ENCODE measurements around the gene DAB2IP. TPM values are rescaled to one million over a fixed set of nuclear protein-coding genes. Genes with fewer than 3 reads are reported as not detected.

Gene DAB2IP
- total and polyA plus RNA-seq, 2 donors from 2014 or later: 33.8 to 105 TPM

- TF ChIP-seq CTCF (IDR thresholded peaks at IDR 0.05; ENCODE audit: borderline replicate concordance, extremely low read depth, insufficient read depth): no peak
- intact Hi-C loops (cut with DNase I): no loop called here
- H3K27me3 ChIP-seq (ENCODE audit: control insufficient read depth, insufficient read depth, low read length): no peaks in the 10 kb centered on the region
- DNase-seq (no peak), FAIRE-seq (no peak)
- H3K9ac ChIP-seq (ENCODE audit: low read length in 3 of 3): no peak overlapping the region
- no peaks in the 10 kb centered on the region for H3K36me3 ChIP-seq (ENCODE audit: control insufficient read depth in 2 of 3, insufficient read depth in 3 of 3, low read length in 3 of 3)
- no peak overlapping the region for H3K4me3 ChIP-seq (ENCODE audit: low read length in 3 of 3)
- H3K4me1 ChIP-seq (ENCODE audit: control insufficient read depth in 2 of 3, insufficient read depth in 2 of 3, low read depth in 1 of 3, low read length in 3 of 3): peaks cover 0 to 9% (median 0%) of the 10 kb centered on the region in 3 donors
- H3K27ac ChIP-seq (ENCODE audit: low read depth in 2 of 2, low read length in 2 of 2): no peak overlapping the region
- H3K9me3 ChIP-seq (ENCODE audit: control insufficient read depth in 2 of 3, insufficient read depth in 1 of 3, low read length in 3 of 3): no peaks in the 10 kb centered on the region
Observed at GRCh38 chr9:121667214-121667613, 15.8 kb downstream of the DAB2IP start.

GRCh38 chr9:121667890-121668289 lies 16.5 kb downstream of the DAB2IP start:
- H3K9ac ChIP-seq (ENCODE audit: low read length in 3 of 3): no peak overlapping the region
- no peak for TF ChIP-seq CTCF (IDR thresholded peaks at IDR 0.05; ENCODE audit: borderline replicate concordance, extremely low read depth, insufficient read depth)
- DNase-seq: no peak
- H3K4me3 ChIP-seq (ENCODE audit: low read length in 3 of 3): no peak overlapping the region
- intact Hi-C loops (cut with DNase I): no loop called here
- H3K27ac ChIP-seq (ENCODE audit: low read depth in 2 of 2, low read length in 2 of 2): no peak overlapping the region
- H3K27me3 ChIP-seq (ENCODE audit: control insufficient read depth, insufficient read depth, low read length): no peaks in the 10 kb centered on the region
- no peaks in the 10 kb centered on the region for H3K9me3 ChIP-seq (ENCODE audit: control insufficient read depth in 2 of 3, insufficient read depth in 1 of 3, low read length in 3 of 3)
- FAIRE-seq: no peak
- H3K36me3 ChIP-seq (ENCODE audit: control insufficient read depth in 2 of 3, insufficient read depth in 3 of 3, low read length in 3 of 3): no peaks in the 10 kb centered on the region
- H3K4me1 ChIP-seq (ENCODE audit: control insufficient read depth in 2 of 3, insufficient read depth in 2 of 3, low read depth in 1 of 3, low read length in 3 of 3): peaks cover 0 to 4% (median 0%) of the 10 kb centered on the region in 3 donors

GRCh38 chr9:121670431-121670830 lies 19.0 kb downstream of the DAB2IP start:
- H3K36me3 ChIP-seq (ENCODE audit: control insufficient read depth in 2 of 3, insufficient read depth in 3 of 3, low read length in 3 of 3): no peaks in the 10 kb centered on the region
- H3K4me3 ChIP-seq (ENCODE audit: low read length in 3 of 3): no peak overlapping the region
- peak in 1 of 5 donors; percentile 68 for DNase-seq
- H3K9me3 ChIP-seq (ENCODE audit: control insufficient read depth in 2 of 3, insufficient read depth in 1 of 3, low read length in 3 of 3): no peaks in the 10 kb centered on the region
- no peak for TF ChIP-seq CTCF (IDR thresholded peaks at IDR 0.05; ENCODE audit: borderline replicate concordance, extremely low read depth, insufficient read depth)
- no peaks in the 10 kb centered on the region for H3K27me3 ChIP-seq (ENCODE audit: control insufficient read depth, insufficient read depth, low read length)
- H3K27ac ChIP-seq (ENCODE audit: low read depth in 2 of 2, low read length in 2 of 2): peak overlapping the region in 1 of 2 donors; percentile 3
- no peak overlapping the region for H3K9ac ChIP-seq (ENCODE audit: low read length in 3 of 3)
- no peak for FAIRE-seq
- intact Hi-C loops (cut with DNase I): no loop called here
- H3K4me1 ChIP-seq (ENCODE audit: control insufficient read depth in 2 of 3, insufficient read depth in 2 of 3, low read depth in 1 of 3, low read length in 3 of 3): peaks cover 0 to 11% (median 0%) of the 10 kb centered on the region in 3 donors

- Histone ChIP-seq H3K27me3 (ENCODE audit: control insufficient read depth, insufficient read depth, low read length) (no peaks in the 10 kb centered on the region), H3K9me3 (ENCODE audit: control insufficient read depth in 2 of 3, insufficient read depth in 1 of 3, low read length in 3 of 3) (no peaks in the 10 kb centered on the region), H3K36me3 (ENCODE audit: control insufficient read depth in 2 of 3, insufficient read depth in 3 of 3, low read length in 3 of 3) (no peaks in the 10 kb centered on the region), H3K4me1 (ENCODE audit: control insufficient read depth in 2 of 3, insufficient read depth in 2 of 3, low read depth in 1 of 3, low read length in 3 of 3) (peaks cover 0 to 22% (median 11%) of the 10 kb centered on the region in 3 donors), H3K4me3 (ENCODE audit: low read length in 3 of 3) (no peak overlapping the region), H3K27ac (ENCODE audit: low read depth in 2 of 2, low read length in 2 of 2) (no peak overlapping the region), H3K9ac (ENCODE audit: low read length in 3 of 3) (no peak overlapping the region)
- no peak for TF ChIP-seq CTCF (IDR thresholded peaks at IDR 0.05; ENCODE audit: borderline replicate concordance, extremely low read depth, insufficient read depth)
- intact Hi-C loops (cut with DNase I): no loop called here
- FAIRE-seq (no peak), DNase-seq (no peak)
Observed at GRCh38 chr9:121671612-121672155, 20.2 kb downstream of the DAB2IP start.

Measured in kidney (tissue), 14 donors.